Epithelial cell of prostate (primary cell): Measurements from ENCODE around the gene TRIP13.
"Not testable (repeated sequence)": the region's sequence is repeated elsewhere in the genome, so short reads cannot be mapped to it uniquely, and the experiment has no call there.

Experiments
- DNase-seq: peaks from one replicate; pipeline ENCODE4 v3.0.0-alpha.2; 2011; ENCODE audit warnings: low read depth, low spot score
- H3K27ac ChIP-seq: fragments of 450-650 bp; 2 replicates; pipeline ENCODE4 v1.5.1; 2017; ENCODE audit warnings: mild to moderate bottlenecking

TRIP13 gene

GRCh38 chr5:870956-871355, 21.7 kb upstream of the TRIP13 start:
- no peak for DNase-seq

DNA sequence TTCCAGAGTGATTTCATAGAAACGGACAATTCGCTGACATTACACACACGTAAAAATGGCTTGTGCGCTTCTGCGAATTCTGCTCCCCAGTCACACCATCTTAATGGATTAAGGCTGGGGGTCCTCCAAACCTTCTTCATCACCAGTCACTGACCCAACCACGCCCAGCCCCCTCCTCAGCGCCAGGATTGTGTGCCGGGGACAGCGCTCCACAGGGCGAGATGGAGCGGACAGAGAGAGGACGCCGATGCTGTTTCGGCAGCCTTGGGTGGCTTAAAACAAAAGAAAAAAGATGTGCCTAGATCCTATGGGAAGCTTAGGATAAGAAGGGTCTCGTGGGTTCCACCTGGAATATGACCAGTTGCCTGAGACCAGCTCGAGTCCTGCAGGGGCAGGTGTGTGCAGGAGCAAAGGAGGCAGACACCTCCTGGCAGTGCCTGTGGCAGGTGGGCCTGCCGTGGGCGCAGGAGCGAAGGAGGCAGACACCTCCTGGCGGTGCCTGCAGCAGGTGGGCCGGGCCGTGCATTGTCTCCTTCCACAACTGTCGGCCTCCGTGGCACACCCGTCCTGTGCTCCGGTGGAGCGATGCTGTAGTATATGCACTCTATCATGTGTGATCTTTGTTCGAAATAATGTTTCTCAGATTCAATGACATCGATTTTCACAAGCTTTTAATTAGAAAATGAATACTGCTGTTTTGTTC, 20.9 kb upstream of the TRIP13 start:
- H3K27ac ChIP-seq: no peak overlapping the region
- DNase-seq: no peak

More at GRCh38 chr5:870956-871355, 21.7 kb upstream of the TRIP13 start:
- H3K27ac ChIP-seq: no peak overlapping the region

- no peak overlapping the region for H3K27ac ChIP-seq
- DNase-seq: no peak
Measured at GRCh38 chr5:872301-872700, 20.4 kb upstream of the TRIP13 start.

DNA sequence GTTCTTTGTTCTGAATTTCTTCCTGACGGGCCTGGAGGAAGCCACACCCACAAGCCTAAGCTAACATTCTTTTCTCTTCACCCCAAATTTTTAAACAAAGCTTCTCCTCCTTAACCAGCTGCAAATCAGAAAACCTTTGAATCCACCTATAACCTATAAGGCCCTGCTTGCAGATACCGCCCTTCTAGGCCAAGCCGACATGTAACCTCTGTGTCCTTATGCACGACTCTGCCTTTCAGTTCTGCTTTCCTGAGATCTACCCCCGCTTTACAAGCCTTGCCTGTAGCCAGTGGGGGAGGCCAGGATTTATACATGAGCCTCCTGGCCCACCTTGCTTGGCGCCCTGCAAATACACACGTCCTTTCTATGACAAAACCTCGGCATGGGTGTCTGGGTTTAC, 19.4 kb upstream of the TRIP13 start:
- no peak for DNase-seq
- H3K27ac ChIP-seq: no peak overlapping the region

GRCh38 chr5:875931-876330, 16.8 kb upstream of the TRIP13 start:
- no peak overlapping the region for H3K27ac ChIP-seq
- no peak for DNase-seq

DNA sequence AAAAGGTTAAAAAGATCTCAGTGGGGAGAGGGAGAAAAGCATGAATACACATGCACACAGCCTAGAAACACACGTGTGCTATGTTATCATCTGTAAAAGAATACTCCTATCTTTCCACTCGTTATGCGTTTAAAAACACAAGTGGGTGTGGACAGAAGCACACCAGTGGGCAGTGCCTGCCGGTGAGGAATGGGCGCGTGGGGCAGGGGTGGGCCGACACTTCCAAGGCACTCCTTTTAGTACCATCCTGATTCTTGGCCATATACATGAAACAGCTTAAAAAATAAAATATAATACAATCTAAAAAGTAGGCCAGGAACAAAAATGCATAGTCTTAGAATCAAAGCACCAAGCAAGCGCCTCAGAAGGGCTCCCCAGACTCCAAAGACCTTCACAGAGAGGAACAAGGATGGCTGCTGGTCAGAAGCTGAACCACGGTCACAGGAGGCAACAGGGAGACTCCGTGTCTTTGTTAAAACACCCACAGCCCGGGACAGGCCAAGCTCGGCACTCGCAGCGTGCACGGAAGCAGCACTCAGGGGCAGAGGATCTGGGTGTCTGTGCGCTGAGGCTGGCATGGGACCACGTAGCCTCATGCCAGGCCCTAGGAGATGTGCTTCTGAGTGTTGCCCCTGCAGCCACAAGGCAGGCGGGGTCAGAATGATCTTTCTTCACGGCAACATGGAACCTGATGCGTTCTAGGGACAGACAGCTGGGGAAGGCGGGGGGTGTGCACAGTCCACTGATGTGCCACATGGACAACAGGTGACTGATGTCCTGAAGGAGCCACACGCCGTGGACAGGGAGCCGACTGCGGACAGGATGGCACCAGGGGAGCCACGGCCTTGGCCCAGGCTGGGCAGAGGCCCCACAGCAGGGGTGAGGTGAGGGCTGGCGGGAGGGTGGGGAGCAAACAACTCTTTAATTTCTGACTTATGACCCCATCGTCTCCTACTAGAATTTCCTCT, 16.0 kb upstream of the TRIP13 start:
- no peak overlapping the region for H3K27ac ChIP-seq
- DNase-seq: no peak

DNA sequence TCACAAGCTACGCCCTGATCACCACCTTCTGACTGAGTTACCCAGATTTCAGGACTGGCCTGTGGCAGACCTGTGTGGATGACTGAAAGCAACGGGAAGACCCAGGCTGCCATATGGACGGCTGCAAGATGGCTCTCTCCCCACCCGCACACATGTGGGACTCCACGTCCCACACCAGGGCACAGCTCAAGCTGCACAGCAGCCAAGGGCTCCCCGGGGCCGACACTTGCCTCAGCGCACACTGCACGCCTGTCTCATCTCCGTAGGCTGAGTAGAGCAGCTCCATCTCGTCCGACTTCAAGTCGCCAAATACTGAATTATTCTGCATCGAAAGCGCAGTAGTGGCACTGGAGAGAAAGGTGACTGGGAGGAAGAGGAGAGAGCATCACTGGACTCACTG, 14.6 kb upstream of the TRIP13 start:
- H3K27ac ChIP-seq: no peak overlapping the region

DNA sequence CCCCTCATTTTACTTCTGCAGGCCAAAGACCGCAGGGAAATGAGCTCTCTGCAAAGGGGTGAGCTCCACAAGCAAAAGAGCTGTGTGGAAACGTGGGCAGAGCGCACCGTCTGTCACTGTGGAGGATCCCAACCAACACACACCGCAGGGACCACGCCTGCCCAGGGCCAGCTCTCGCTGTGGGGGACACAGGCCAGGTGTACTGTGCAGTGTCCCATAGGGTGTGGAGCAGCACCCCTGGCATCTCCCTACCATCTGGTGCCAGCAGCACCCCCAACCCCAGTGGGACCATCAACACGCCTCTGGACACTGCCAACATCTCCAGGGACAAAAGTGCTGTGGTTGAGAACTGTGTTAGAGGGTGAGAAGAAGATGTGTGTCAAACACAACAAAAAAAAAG, 14.0 kb upstream of the TRIP13 start:
- DNase-seq: not testable (repeated sequence)

More for the DNA sequence above, 14.6 kb upstream of the TRIP13 start:
- DNase-seq: no peak

DNA sequence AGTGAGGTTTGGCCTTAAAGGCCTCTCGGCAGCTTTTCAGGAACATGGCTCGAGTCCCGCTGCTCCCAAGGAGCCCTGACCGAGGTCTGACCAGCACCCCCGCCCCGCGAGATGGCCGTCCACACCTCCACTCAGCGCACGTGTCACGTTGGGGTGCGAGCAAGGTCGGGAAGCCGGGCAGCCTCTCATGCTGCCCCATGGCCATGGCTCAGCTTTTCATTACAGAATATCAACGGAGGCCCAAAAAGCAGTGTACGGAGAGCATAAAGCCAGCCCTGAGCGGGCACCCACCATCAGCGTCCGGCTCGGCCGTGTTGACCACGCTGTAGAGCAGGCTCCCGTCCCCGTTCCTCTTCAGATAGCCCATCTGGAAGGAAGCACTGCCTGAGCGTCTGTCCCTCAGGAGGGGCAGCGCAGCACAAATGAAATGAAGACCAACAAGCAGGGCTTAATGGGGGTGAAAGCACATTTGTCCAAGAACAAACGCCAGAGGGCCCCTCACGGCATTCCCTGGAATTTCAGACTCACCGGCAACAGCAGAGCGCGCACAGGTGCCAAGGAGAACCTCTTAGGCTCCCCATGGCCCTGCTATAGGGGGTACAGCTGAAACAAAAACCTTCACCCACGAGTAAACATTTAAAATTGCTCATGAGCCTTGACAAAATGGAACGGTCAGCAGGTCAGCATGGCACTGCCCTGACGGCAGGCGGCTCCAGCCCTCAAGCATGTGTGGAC, 11.7 kb upstream of the TRIP13 start:
- no peak overlapping the region for H3K27ac ChIP-seq
- no peak for DNase-seq

More for the DNA sequence above, 14.0 kb upstream of the TRIP13 start:
- H3K27ac ChIP-seq: not testable (repeated sequence)

GRCh38 chr5:881551-881935, 11.1 kb upstream of the TRIP13 start:
- DNase-seq: no peak
- no peak overlapping the region for H3K27ac ChIP-seq

- DNase-seq: no peak
- H3K27ac ChIP-seq: no peak overlapping the region
Measured at GRCh38 chr5:882253-883183, 10.2 kb upstream of the TRIP13 start.

GRCh38 chr5:883475-884181, 9.1 kb upstream of the TRIP13 start:
- H3K27ac ChIP-seq: no peak overlapping the region
- no peak for DNase-seq

GRCh38 chr5:884345-885126, 8.1 kb upstream of the TRIP13 start:
- no peak for DNase-seq
- no peak overlapping the region for H3K27ac ChIP-seq

DNA sequence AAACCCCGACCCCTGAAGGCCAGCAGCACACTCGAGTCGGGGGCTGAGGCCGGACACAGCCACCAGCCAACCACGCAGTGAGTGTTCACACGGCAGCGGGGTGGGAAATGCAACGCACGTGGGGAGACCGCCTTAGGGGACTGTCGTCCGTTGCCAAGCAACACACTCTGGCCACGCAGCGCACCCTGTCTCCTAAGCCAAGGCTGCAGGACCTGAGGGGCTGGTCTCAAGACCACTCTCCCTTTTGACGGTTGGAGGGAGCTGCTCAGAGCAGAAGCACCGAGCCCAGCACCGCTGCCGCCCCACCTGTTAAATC, 7.6 kb upstream of the TRIP13 start:
- no peak overlapping the region for H3K27ac ChIP-seq
- DNase-seq: no peak

- no peak overlapping the region for H3K27ac ChIP-seq
- DNase-seq: no peak
Measured at GRCh38 chr5:885529-885928, 7.2 kb upstream of the TRIP13 start.

DNA sequence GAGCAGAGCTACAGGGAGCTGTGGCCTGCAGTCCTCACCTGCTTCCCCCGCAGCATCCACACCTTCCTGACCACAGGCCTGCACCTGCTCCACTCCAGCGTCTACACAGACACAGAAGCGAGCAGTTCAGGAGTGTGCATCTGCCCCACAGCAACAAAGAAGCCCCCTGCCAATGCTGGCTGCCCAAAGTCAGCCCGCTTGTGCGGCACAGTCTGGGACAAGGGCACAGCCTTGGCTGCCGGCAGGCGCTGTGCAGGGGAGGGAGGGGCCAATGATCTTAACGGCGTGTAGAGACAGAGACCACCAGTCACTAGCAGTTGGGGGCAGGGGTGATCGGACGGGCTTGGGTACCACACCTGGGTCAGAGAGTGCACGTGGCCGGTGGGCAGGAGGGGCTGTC, 6.6 kb upstream of the TRIP13 start:
- no peak for DNase-seq
- H3K27ac ChIP-seq: no peak overlapping the region

DNA sequence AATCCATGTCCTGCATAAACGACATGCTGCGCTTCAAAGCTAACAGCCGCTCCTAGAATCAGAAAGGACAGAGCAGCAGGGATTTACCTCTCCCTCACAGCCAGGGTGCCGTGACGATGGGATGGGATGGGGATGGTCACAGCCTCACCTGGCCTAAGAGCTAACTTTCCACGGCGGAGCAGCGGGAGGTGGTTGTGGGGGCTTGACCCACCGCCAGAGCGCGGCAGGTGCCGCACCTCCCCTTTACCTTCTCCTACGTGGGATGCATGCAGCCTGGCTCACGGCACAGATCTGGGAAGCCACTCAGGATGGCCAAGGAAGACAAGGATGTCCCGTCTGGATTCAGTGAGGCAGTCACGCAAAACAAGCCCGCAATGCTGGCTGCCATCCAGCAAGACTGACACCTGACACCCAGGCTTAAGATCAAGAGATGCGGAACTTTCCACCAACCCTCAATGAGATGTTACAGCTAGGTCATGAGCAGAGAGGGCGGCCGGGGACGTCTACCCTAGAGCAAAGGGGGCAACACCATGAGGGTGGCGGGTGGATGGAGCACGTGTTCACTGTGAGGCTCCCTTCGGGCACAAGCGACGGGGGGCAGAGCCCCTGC, 5.9 kb upstream of the TRIP13 start:
- H3K27ac ChIP-seq: no peak overlapping the region
- DNase-seq: no peak
